ENCODE measurements around the gene ISY1.
"Not testable (repeated sequence)": the region's sequence is repeated elsewhere in the genome, so short reads cannot be mapped to it uniquely, and the experiment has no call there.

The ISY1 gene

GRCh38 chr3:129176051-129176450 lies 15.2 kb upstream of the ISY1 start:
- H3K36me3 ChIP-seq: peaks cover 89 to 100% (median 95%) of the 10 kb centered on the region in 11 experiments
- peak overlapping the region in 6 of 11 experiments; percentile 3 to 95 (median 24); a peak in 8 of 22 replicates for H3K4me2 ChIP-seq
- H3K9me3 ChIP-seq (replicated peaks in 1 of 11): no peaks in the 10 kb centered on the region
- peak overlapping the region in 1 of 11 experiments; percentile 99; a peak in 2 of 22 replicates for H3K9ac ChIP-seq
- no peak overlapping the region; a peak in 1 of 20 replicates for H3K4me3 ChIP-seq
- peaks cover 100% of the 10 kb centered on the region in 11 experiments for H4K20me1 ChIP-seq
- no peak for TF ChIP-seq Cebpa-rat (IDR thresholded peaks at IDR 0.05)
- H3K27me3 ChIP-seq: no peaks in the 10 kb centered on the region
- no peak overlapping the region for H3K27ac ChIP-seq
- peaks cover 30 to 84% (median 53%) of the 10 kb centered on the region in 10 experiments for H3K4me1 ChIP-seq

GRCh38 chr3:129173725-129174124 lies 12.9 kb upstream of the ISY1 start:
- Histone ChIP-seq H3K4me3 (no peak overlapping the region), H3K4me2 (peak overlapping the region in 3 of 11 experiments; percentile 10 to 87 (median 49); a peak in 3 of 22 replicates), H3K4me1 (peaks cover 9 to 61% (median 31%) of the 10 kb centered on the region in 10 experiments; a peak in 19 of 20 replicates), H3K27ac (no peak overlapping the region), H4K20me1 (peaks cover 99 to 100% (median 100%) of the 10 kb centered on the region in 11 experiments), H3K9ac (peak overlapping the region in 2 of 11 experiments; percentile 41 to 70; a peak in 3 of 22 replicates), H3K9me3 (replicated peaks in 1 of 11) (no peaks in the 10 kb centered on the region), H3K36me3 (peaks cover 91 to 100% (median 97%) of the 10 kb centered on the region in 11 experiments), H3K27me3 (no peaks in the 10 kb centered on the region)
- TF ChIP-seq Cebpa-rat (IDR thresholded peaks at IDR 0.05): no peak

GRCh38 chr3:129173206-129173605 lies 12.3 kb upstream of the ISY1 start:
- no peak overlapping the region for H3K27ac ChIP-seq
- no peaks in the 10 kb centered on the region for H3K9me3 ChIP-seq (replicated peaks in 1 of 11)
- no peak overlapping the region for H3K4me3 ChIP-seq
- peaks cover 91 to 100% (median 97%) of the 10 kb centered on the region in 11 experiments for H3K36me3 ChIP-seq
- H3K27me3 ChIP-seq: no peaks in the 10 kb centered on the region
- peak overlapping the region in 2 of 11 experiments; percentile 49 to 87; a peak in 3 of 22 replicates for H3K4me2 ChIP-seq
- H3K4me1 ChIP-seq: peaks cover 6 to 56% (median 27%) of the 10 kb centered on the region in 10 experiments; a peak in 18 of 20 replicates
- no peak for TF ChIP-seq Cebpa-rat (IDR thresholded peaks at IDR 0.05)
- H4K20me1 ChIP-seq: peaks cover 99 to 100% (median 100%) of the 10 kb centered on the region in 11 experiments
- H3K9ac ChIP-seq: peak overlapping the region in 2 of 11 experiments; percentile 41 to 70; a peak in 2 of 22 replicates

GRCh38 chr3:129166579-129167332 lies 5.9 kb upstream of the ISY1 start:
- H3K9me3 ChIP-seq (replicated peaks in 1 of 11): no peaks in the 10 kb centered on the region
- peaks cover 72 to 83% (median 76%) of the 10 kb centered on the region in 11 experiments for H3K36me3 ChIP-seq
- no peak overlapping the region for H3K27ac ChIP-seq
- no peak overlapping the region for H3K4me3 ChIP-seq
- H3K4me2 ChIP-seq: no peak overlapping the region
- peaks cover 65 to 95% (median 81%) of the 10 kb centered on the region in 11 experiments for H4K20me1 ChIP-seq
- H3K27me3 ChIP-seq: no peaks in the 10 kb centered on the region
- 0 out of 22 replicates have a peak overlapping the region, but pooled peaks of 1 of the 11 experiments have one; percentile 36 for H3K9ac ChIP-seq
- TF ChIP-seq Cebpa-rat (IDR thresholded peaks at IDR 0.05): no peak
- H3K4me1 ChIP-seq: peaks cover 16 to 37% (median 23%) of the 10 kb centered on the region in 10 experiments

GRCh38 chr3:129165594-129165993 lies 4.7 kb upstream of the ISY1 start:
- not testable (repeated sequence) for H3K4me3 ChIP-seq; H3K27me3 ChIP-seq; H3K9me3 ChIP-seq (replicated peaks in 1 of 11); H3K4me2 ChIP-seq; H3K27ac ChIP-seq
- peaks cover 60 to 71% (median 64%) of the 10 kb centered on the region in 11 experiments for H3K36me3 ChIP-seq
- peaks cover 16 to 37% (median 23%) of the 10 kb centered on the region in 10 experiments for H3K4me1 ChIP-seq
- H3K9ac ChIP-seq: peak overlapping the region in 1 of 11 experiments; percentile 36; a peak in 1 of 22 replicates
- peaks cover 53 to 83% (median 70%) of the 10 kb centered on the region in 11 experiments for H4K20me1 ChIP-seq

- Histone ChIP-seq H3K36me3 (peaks cover 49 to 60% (median 53%) of the 10 kb centered on the region in 11 experiments), H3K9me3 (replicated peaks in 1 of 11) (no peaks in the 10 kb centered on the region)
- no peak; a peak in 1 of 22 replicates for TF ChIP-seq Cebpa-rat (IDR thresholded peaks at IDR 0.05)
Measured at GRCh38 chr3:129164500-129164899, 3.6 kb upstream of the ISY1 start.

GRCh38 chr3:129162729-129163579 lies 2.1 kb upstream of the ISY1 start:
- no peaks in the 10 kb centered on the region for H3K9me3 ChIP-seq (replicated peaks in 1 of 11)
- H3K27ac ChIP-seq: peak overlapping the region in 6 of 11 experiments; percentile 93 to 98 (median 96); a peak in 6 of 22 replicates
- H3K4me2 ChIP-seq: peak overlapping the region; percentile 89 to 99 (median 94)
- no peaks in the 10 kb centered on the region for H3K27me3 ChIP-seq
- H4K20me1 ChIP-seq: peaks cover 27 to 61% (median 43%) of the 10 kb centered on the region in 11 experiments
- peak overlapping the region; percentile 82 to 97 (median 92); a peak in 16 of 20 replicates for H3K4me3 ChIP-seq
- TF ChIP-seq Cebpa-rat (IDR thresholded peaks at IDR 0.05): no peak
- H3K36me3 ChIP-seq: peaks cover 44 to 57% (median 49%) of the 10 kb centered on the region in 11 experiments
- peaks cover 25 to 50% (median 35%) of the 10 kb centered on the region in 10 experiments for H3K4me1 ChIP-seq
- H3K9ac ChIP-seq: peak overlapping the region; percentile 85 to 97 (median 93); a peak in 21 of 22 replicates

More at GRCh38 chr3:129164500-129164899, 3.6 kb upstream of the ISY1 start:
- no peak overlapping the region for H3K4me3 ChIP-seq
- 0 out of 22 replicates have a peak overlapping the region, but pooled peaks of 1 of the 11 experiments have one; percentile 36 for H3K9ac ChIP-seq
- H3K27ac ChIP-seq: no peak overlapping the region
- H3K4me1 ChIP-seq: peaks cover 21 to 40% (median 28%) of the 10 kb centered on the region in 10 experiments
- H3K4me2 ChIP-seq: no peak overlapping the region; a peak in 1 of 22 replicates
- no peaks in the 10 kb centered on the region for H3K27me3 ChIP-seq
- peaks cover 42 to 72% (median 59%) of the 10 kb centered on the region in 11 experiments for H4K20me1 ChIP-seq

- H3K4me2 ChIP-seq: peak overlapping the region; percentile 89 to 99 (median 94)
- peaks cover 44 to 57% (median 49%) of the 10 kb centered on the region in 11 experiments for H3K36me3 ChIP-seq
- peak overlapping the region; percentile 85 to 97 (median 93) for H3K9ac ChIP-seq
- H3K9me3 ChIP-seq (replicated peaks in 1 of 11): no peaks in the 10 kb centered on the region
- peak overlapping the region; percentile 84 to 98 (median 96) for H3K27ac ChIP-seq
- TF ChIP-seq Cebpa-rat (IDR thresholded peaks at IDR 0.05): no peak
- H3K4me1 ChIP-seq: peaks cover 25 to 50% (median 35%) of the 10 kb centered on the region in 10 experiments
- no peaks in the 10 kb centered on the region for H3K27me3 ChIP-seq
- H4K20me1 ChIP-seq: peaks cover 17 to 52% (median 33%) of the 10 kb centered on the region in 11 experiments; a peak in 21 of 22 replicates
- peak overlapping the region; percentile 82 to 97 (median 92) for H3K4me3 ChIP-seq
Measured at GRCh38 chr3:129161860-129162271, 1.0 kb upstream of the ISY1 start.
